Measurements from ENCODE around the gene KCNA3.
"Not testable (repeated sequence)": the region's sequence is repeated elsewhere in the genome, so short reads cannot be mapped to it uniquely, and the experiment has no call there.

Gene KCNA3

GRCh38 chr1:110676970-110677369 lies 2.2 kb upstream of the KCNA3 start:
- no peak for DNase-seq

- no peak for DNase-seq
Observed at GRCh38 chr1:110675060-110675791, 486 bp upstream of the KCNA3 start.

- DNase-seq, result no peak
Observed at GRCh38 chr1:110673805-110674336, 869 bp downstream of the KCNA3 start.

GRCh38 chr1:110673197-110673701 lies 1.5 kb downstream of the KCNA3 start:
- no peak for DNase-seq

- DNase-seq, result no peak
Observed at GRCh38 chr1:110672753-110673108, 2.0 kb downstream of the KCNA3 start.

- no peak for DNase-seq
Observed at GRCh38 chr1:110672001-110672752, 2.6 kb downstream of the KCNA3 start.

- DNase-seq, result no peak
Observed at GRCh38 chr1:110671361-110671760, 3.4 kb downstream of the KCNA3 start.

GRCh38 chr1:110668549-110668948 lies 6.2 kb downstream of the KCNA3 start:
- no peak for DNase-seq

- DNase-seq, result no peak
Observed at GRCh38 chr1:110667776-110668175, 7.0 kb downstream of the KCNA3 start.

- no peak for DNase-seq
Observed at GRCh38 chr1:110663241-110663640, 11.5 kb downstream of the KCNA3 start.

- DNase-seq, result not testable (repeated sequence)
Observed at GRCh38 chr1:110659559-110659958, 15.2 kb downstream of the KCNA3 start.

GRCh38 chr1:110657351-110657750 lies 17.4 kb downstream of the KCNA3 start:
- no peak for DNase-seq

GRCh38 chr1:110650609-110651008 lies 24.1 kb downstream of the KCNA3 start:
- DNase-seq, result no peak

GRCh38 chr1:110648417-110648816 lies 26.3 kb downstream of the KCNA3 start:
- DNase-seq, result no peak

GRCh38 chr1:110647254-110647891 lies 27.4 kb downstream of the KCNA3 start:
- peak; percentile 53 for DNase-seq

GRCh38 chr1:110645821-110646735 lies 28.7 kb downstream of the KCNA3 start:
- peak; percentile 73 for DNase-seq

- no peak for DNase-seq
Observed at GRCh38 chr1:110645211-110645610, 29.5 kb downstream of the KCNA3 start.

- peak; percentile 21 for DNase-seq
Observed at GRCh38 chr1:110643879-110644472, 30.8 kb downstream of the KCNA3 start.

- DNase-seq, result no peak
Observed at GRCh38 chr1:110639724-110640386, 34.9 kb downstream of the KCNA3 start.

GRCh38 chr1:110638556-110638955 lies 36.2 kb downstream of the KCNA3 start:
- DNase-seq, result no peak

- no peak for DNase-seq
Observed at GRCh38 chr1:110638058-110638457, 36.7 kb downstream of the KCNA3 start.

Measured in SIG-M5 (cell line).